Embryonic facial prominence (tissue), 1 donor: Measurements from ENCODE around the gene CDH4.

Source experiments
- DNase-seq: peaks from one replicate; pipeline ENCODE4 v3.0.0-alpha.2; 2016; ENCODE audit errors: extremely low spot score

CDH4 gene

GRCh38 chr20:61325718-61326117 lies 73.7 kb downstream of the CDH4 start:
- DNase-seq = no peak

GRCh38 chr20:61328911-61329558 lies 77.0 kb downstream of the CDH4 start:
- no peak for DNase-seq

GRCh38 chr20:61330441-61330840 lies 78.4 kb downstream of the CDH4 start:
- DNase-seq = no peak

- no peak for DNase-seq
Observed at GRCh38 chr20:61331543-61331942, 79.5 kb downstream of the CDH4 start.

- no peak for DNase-seq
Observed at GRCh38 chr20:61332016-61332975, 80.2 kb downstream of the CDH4 start.

- DNase-seq = no peak
Observed at GRCh38 chr20:61333484-61334108, 81.5 kb downstream of the CDH4 start.

GRCh38 chr20:61340157-61340556 lies 88.1 kb downstream of the CDH4 start:
- no peak for DNase-seq

- no peak for DNase-seq
Observed at GRCh38 chr20:61341605-61342004, 89.5 kb downstream of the CDH4 start.

GRCh38 chr20:61343934-61344333 lies 91.9 kb downstream of the CDH4 start:
- DNase-seq = no peak

GRCh38 chr20:61345656-61346055 lies 93.6 kb downstream of the CDH4 start:
- no peak for DNase-seq

GRCh38 chr20:61346996-61347395 lies 94.9 kb downstream of the CDH4 start:
- no peak for DNase-seq

GRCh38 chr20:61347443-61347842 lies 95.4 kb downstream of the CDH4 start:
- no peak for DNase-seq

GRCh38 chr20:61349447-61350165 lies 97.5 kb downstream of the CDH4 start:
- no peak for DNase-seq

GRCh38 chr20:61350500-61351250 lies 98.6 kb downstream of the CDH4 start:
- DNase-seq = no peak

GRCh38 chr20:61352346-61353260 lies 100.5 kb downstream of the CDH4 start:
- no peak for DNase-seq

GRCh38 chr20:61353261-61354000 lies 101.4 kb downstream of the CDH4 start:
- DNase-seq = no peak

GRCh38 chr20:61354001-61354390 lies 101.9 kb downstream of the CDH4 start:
- DNase-seq = no peak

GRCh38 chr20:61354501-61354900 lies 102.4 kb downstream of the CDH4 start:
- no peak for DNase-seq

GRCh38 chr20:61354901-61355495 lies 102.9 kb downstream of the CDH4 start:
- DNase-seq = no peak
